Measurements from ENCODE around the gene SREBF1. TPM values are rescaled to one million over a fixed set of nuclear protein-coding genes. Genes with fewer than 3 reads are reported as not detected.

The SREBF1 gene
- total RNA-seq, 1 donor from 2014 or later, result 132 TPM

- Mint-ChIP-seq H3K36me3 (ENCODE audit: low read depth) (no peaks in the 10 kb centered on the region), H3K4me1 (peaks cover 66% of the 10 kb centered on the region), H3K27me3 (ENCODE audit: low read depth) (no peaks in the 10 kb centered on the region), H3K4me3 (no peak overlapping the region), H3K27ac (ENCODE audit: unreplicated experiment) (no peak overlapping the region), H3K9me3 (no peaks in the 10 kb centered on the region)
- no peak for DNase-seq (ENCODE audit: low read depth, low spot score)
- TF ChIP-seq CTCF (conservative IDR thresholded peaks at IDR 0.05), result no peak
Measured at GRCh38 chr17:17771498-17772201, 65.1 kb downstream of the SREBF1 start.

GRCh38 chr17:17770632-17771044, 66.1 kb downstream of the SREBF1 start:
- H3K27ac Mint-ChIP-seq (ENCODE audit: unreplicated experiment), result no peak overlapping the region
- H3K4me3 Mint-ChIP-seq, result no peak overlapping the region
- no peaks in the 10 kb centered on the region for H3K27me3 Mint-ChIP-seq (ENCODE audit: low read depth)
- no peak for DNase-seq (ENCODE audit: low read depth, low spot score)
- no peaks in the 10 kb centered on the region for H3K9me3 Mint-ChIP-seq
- peaks cover 73% of the 10 kb centered on the region for H3K4me1 Mint-ChIP-seq
- TF ChIP-seq CTCF (conservative IDR thresholded peaks at IDR 0.05), result no peak
- no peaks in the 10 kb centered on the region for H3K36me3 Mint-ChIP-seq (ENCODE audit: low read depth)

- DNase-seq (ENCODE audit: low read depth, low spot score), result no peak
- H3K27me3 Mint-ChIP-seq (ENCODE audit: low read depth), result no peaks in the 10 kb centered on the region
- H3K9me3 Mint-ChIP-seq, result no peaks in the 10 kb centered on the region
- H3K4me1 Mint-ChIP-seq, result peaks cover 75% of the 10 kb centered on the region
- H3K4me3 Mint-ChIP-seq, result peak overlapping the region; percentile 8
- H3K36me3 Mint-ChIP-seq (ENCODE audit: low read depth), result no peaks in the 10 kb centered on the region
- no peak for TF ChIP-seq CTCF (conservative IDR thresholded peaks at IDR 0.05)
- peak overlapping the region; percentile 94 for H3K27ac Mint-ChIP-seq (ENCODE audit: unreplicated experiment)
Measured at GRCh38 chr17:17769869-17770631, 66.7 kb downstream of the SREBF1 start.

GRCh38 chr17:17768424-17769088, 68.2 kb downstream of the SREBF1 start:
- DNase-seq (ENCODE audit: low read depth, low spot score), result no peak
- Mint-ChIP-seq H3K9me3 (no peaks in the 10 kb centered on the region), H3K4me1 (peaks cover 82% of the 10 kb centered on the region), H3K27ac (ENCODE audit: unreplicated experiment) (peak overlapping the region; percentile 94), H3K4me3 (peak overlapping the region; percentile 47), H3K36me3 (ENCODE audit: low read depth) (no peaks in the 10 kb centered on the region), H3K27me3 (ENCODE audit: low read depth) (no peaks in the 10 kb centered on the region)
- TF ChIP-seq CTCF (conservative IDR thresholded peaks at IDR 0.05), result no peak

GRCh38 chr17:17767887-17768418, 68.8 kb downstream of the SREBF1 start:
- Mint-ChIP-seq H3K4me1 (peaks cover 85% of the 10 kb centered on the region), H3K4me3 (peak overlapping the region; percentile 44), H3K9me3 (no peaks in the 10 kb centered on the region), H3K36me3 (ENCODE audit: low read depth) (no peaks in the 10 kb centered on the region), H3K27me3 (ENCODE audit: low read depth) (no peaks in the 10 kb centered on the region), H3K27ac (ENCODE audit: unreplicated experiment) (no peak overlapping the region)
- DNase-seq (ENCODE audit: low read depth, low spot score), result no peak
- TF ChIP-seq CTCF (conservative IDR thresholded peaks at IDR 0.05), result no peak
